T-helper 1 cell (primary cell): Measurements from ENCODE around the gene BPIFB2.
A peak's percentile ranks its signal among the peaks of the same experiment; 100 is the strongest.

Experiments
- DNase-seq, 5 donors: peaks; one replicate each; pipeline ENCODE4 v3.0.0-alpha.2; 2012 to 2020

BPIFB2 gene

DNA sequence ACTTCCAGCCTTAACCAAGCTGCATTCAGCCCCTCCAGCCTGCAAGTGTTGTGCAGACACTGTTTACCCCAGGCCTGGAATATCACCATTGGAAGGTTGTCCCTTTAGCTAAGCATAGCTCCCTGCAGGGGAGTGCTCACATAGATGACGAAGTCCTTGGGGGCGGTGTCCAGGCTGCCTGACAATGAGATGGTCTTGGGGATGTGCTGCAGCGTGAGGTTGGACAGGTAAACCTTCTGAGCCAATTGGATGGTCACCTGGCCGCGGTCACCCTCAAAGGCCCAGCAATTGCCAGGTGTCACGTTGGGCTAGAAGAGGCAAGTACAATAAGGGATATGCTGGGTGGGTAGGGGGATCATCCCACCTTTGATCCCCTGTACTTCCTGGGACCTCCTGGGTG lies 21.9 kb upstream of the BPIFB2 start:
- DNase-seq: no peak

DNA sequence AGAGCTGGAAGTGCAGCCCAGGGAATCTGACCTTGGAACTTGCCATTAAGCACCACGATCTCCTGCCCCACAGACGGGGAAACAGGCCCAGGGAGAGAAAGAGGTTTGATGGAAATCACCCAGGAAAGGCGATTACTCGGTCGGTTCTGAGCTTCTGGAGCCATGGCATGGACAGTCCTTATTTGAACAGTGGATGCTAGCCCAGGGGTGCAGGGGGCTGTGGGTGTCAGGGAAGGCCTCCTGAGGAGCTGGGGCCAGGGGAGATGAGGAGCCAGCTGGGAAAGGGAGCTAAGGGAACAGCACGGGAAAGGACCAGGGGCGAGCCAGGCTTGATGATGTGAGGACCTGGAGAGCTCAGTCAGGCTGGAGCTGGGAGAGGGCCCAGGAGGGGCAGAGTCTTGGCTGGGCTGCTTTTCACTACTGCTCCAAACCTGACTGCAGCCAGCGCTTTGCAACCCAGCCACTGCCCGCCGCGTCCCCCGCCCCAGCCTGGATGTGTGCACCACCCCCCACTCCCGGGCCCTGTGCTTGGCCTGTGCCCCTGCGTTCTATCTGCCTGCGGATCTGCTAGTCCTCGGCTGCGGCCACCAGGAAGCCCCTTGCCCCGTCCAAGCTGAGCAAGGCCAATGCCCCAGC lies 21.1 kb upstream of the BPIFB2 start:
- no peak for DNase-seq

DNA sequence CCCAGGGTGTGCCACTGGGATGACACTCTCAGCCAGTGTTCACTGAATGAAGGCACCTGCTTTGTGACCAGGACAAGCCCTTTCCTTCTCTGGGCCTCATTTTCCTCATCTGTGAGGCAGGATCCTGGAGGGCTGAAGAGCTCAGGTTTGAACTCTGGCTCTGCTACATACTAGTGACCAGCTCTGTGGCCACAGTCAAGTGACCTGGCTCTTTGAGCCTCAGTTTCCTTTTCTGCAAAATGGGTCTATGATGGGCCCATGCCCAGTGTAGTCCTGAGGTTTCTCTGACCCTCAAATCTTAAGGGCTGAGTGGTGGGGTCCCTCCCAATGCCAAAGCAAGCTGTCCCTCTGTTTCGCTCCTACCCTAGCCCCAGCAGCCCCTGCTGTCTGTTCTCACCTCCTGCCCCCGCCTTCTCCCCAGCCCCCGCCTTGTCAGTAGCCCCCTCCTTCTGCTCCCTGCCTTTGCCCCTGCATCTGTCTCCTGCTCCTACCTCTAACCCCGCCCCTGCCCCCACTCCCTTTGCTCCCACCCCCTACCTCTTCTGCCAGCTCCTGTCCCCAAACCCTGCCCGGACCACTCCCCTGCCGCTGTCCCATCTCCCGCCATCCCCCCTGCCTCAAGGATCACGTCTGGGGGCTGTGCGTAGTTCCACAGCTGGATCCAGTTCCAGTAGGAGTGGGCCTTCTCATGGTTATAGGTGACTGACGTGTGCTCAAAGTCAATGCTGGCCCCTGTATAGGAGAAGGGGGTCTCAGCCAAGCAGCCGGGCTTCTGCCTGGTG lies 20.3 kb upstream of the BPIFB2 start:
- DNase-seq: no peak

DNA sequence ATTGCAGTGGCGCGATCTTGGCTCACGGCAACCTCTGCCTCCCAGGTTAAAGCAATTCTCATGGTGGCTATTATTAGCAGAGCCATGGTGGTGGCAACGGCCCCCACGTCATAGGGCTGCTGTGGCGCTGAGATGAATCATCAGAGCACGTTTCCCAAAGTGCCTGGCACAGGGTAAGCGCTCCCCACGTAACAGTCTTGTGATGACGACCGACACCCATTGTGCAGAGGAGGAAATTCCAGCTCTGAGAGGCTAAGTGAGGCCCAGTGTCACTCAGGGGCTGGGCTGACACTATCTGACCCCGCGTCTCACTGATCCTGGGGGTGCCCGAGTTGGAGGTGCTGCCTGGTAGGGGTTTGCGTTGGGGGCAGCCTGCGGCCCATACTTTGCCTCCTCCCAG lies 19.5 kb upstream of the BPIFB2 start:
- no peak for DNase-seq

DNA sequence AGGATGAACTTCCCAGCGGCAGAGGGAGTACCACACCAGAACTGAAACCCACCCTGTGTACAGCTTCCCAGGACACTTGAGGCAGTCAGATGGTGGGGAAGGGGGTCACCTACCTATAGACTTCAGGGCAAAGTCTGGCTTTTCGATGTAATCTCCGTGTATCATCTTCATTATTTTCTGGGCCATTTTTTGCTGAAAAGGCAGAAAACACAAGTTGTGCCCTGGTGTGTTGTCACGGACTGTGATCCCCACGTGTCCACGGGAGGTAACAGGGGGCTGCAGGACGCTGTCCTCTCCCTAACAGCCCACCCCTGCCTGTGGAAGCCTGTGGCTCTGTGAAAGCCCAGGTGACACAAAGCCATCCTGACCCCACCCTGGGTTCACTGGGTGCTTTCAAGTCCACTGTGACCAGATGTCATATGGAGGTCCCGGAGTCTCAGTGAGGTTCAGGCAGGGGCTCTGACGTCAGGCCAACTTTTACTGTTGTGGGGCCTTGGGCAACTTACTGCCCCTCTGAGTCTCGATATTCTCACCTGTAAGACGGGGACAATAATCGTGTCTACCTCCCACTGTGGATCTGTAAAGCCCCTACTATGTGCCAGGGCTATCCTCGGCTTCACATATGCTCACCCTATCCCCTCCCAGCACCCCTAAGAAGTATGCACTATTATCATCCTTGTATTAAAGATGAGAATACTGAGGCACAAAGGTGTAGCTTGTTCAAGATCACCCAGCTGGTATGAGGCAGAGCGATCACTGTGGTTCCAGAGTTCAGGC lies 17.8 kb upstream of the BPIFB2 start:
- no peak for DNase-seq

DNA sequence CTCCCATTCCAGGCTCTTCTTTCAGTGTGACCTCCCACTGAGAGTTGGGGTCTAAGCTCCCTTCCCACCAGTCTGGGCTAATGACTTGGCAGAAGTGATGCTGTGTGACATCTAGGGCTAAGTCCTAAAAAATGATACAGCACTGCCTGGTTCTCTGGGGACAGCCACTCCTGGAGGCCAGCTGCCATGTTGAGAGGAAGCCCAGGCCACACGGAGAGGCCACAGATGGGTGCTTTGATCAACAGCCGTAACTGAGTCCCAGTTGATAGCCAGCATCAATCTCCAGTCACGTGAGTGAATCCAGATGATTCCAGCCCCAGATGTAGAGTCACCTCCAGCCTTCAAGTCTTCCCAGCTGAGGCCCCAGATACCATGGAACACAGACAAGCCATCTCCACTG lies 17.1 kb upstream of the BPIFB2 start:
- no peak for DNase-seq

DNA sequence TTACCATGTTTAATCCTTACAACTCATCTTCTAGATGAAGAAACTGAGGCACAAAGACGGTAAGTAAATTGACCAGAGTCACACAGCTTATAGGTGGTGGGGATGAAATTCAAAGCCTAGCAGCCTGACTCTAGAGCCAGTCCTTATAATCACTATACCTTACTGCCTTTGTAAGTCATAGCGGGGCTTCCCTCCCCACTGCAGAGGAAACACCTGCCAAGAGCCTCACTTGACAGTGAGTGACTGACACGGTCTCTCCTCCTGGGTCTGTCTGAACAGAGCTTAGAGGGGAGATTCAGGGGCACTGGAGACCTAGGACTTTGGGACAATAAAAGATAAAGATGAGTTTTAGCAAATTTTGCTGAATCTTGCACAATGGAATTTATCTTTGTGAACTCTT lies 16.1 kb upstream of the BPIFB2 start:
- no peak for DNase-seq

DNA sequence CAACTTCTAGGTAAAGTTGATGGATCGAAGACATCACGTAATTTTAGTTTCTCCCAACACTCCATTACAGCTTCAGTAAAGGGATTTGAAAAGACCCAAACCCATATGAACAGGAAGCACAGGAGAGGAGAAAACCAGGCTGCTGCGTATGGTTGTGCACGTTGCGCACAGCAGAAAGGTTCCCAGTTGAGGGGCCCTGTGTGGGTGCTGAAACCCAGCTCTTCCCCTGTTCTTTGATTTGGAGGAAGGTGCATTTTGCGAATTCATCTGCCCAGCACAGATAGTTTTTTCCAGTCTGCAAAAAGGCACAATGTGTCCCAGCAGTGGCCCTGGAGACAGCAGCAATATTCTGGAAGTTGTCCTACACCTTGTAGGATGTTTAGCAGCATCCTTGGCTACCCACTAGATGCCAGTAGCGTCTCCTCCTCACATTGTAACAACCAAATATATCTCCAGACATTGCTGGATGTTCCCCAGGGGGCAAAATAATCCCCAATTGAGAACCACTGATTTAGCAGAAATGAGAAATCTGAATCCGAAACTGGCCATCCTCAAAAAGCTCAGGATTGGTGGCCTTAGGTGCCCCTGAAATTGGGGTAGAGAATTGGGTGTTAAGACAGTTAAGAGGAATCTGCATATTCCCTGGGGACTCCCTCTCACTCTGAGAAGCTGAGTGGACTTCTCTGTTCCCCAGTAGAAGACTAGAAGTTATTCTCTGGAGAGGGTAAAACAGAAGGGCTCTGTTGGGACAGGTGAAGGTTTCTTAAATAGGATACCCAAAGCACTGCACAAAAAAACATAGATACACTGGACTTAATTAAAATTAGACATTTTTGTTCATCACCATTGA lies 15.5 kb upstream of the BPIFB2 start:
- DNase-seq: no peak

DNA sequence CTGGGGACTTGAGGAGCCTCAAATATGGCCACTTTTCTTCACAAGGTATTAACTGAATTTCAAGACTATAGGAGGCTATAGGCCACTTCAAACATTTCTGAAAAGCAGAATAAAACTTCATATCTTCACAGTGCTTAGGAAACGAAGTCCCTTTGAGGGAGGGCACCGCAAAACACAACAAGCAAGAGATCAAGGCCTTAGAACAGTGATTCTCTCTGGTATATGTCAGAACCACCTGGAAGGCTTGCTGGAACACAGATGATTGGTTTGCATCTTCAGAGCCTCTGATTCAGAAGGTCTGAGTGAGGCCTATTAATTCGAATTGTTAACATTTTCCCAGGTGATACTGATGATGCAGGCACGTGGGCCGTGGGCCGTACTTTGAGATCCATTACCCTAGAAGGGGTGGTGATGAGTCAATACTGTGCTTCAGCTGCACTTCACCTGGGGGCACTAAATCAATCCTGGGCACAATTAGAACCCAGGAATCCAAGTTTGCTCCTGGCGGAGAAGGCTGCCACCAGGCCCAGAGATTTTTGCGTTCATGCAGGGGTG lies 13.9 kb upstream of the BPIFB2 start:
- DNase-seq: no peak

DNA sequence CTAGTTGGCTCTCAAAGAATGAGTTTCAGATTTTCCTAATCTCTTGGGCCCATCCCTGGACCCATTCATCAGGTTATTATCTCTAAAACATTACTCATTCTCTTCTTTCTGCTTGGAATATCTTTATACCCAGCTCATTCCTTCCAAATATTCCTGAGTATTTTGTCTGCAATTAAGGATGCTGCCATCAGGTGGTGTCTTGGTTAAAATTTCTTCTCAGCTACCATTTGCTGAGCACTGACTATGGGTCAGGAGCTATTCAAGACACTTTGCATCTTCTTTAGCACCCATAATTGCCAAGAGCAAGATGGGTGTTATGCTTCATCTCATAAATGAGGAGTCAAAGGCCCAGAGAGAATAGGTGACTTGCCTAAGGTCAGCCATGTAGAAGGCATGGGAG lies 11.7 kb upstream of the BPIFB2 start:
- no peak for DNase-seq

DNA sequence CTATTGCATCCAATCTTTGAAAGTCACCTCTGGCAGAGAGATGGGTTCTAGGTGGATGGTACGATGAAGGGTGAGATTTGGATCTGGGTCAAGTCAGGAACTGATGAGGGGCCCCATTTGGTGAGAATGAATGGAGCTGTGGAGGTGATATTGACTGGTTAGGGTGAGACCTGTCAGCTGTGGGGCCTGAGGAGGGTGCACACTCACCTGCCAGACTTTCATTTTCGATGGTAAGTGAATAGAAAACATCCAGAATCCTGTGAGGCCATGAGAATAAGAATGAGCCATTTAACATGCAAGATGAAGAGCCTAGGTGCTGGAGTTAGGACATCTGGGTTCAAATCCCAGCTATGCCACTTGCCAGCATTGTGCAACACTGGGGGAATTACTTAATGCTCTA lies 10.1 kb upstream of the BPIFB2 start:
- no peak for DNase-seq

DNA sequence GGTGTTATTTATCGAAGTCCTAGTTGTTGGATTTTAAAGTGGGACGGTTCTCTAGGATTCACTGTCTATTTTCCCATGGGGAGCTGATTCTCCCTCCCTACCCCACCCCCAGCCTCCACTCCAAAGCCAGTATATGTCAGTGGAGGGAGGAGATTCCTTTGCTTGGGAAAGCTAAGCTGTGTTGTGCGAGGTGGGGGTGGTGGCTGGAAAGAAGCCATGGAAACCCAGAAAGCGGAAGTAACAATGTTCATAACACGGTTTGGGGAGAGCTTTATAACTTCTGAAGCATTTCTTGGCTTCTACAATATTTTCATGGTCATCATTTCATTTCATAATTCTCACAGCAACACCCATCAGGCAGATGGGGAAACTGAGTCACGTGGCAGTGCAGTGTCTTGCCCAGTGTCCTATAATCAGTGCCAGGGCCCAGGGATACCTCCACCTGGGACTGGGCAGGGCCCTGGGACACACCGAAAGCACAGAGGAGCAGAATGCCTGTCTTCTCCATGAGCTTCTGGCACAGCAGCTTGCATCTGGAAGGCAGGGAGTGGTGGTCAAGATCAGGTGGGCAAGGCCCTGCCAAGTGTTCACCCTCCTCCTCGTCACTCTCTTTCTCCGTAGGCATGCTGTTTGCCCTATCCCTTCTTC lies 7.8 kb upstream of the BPIFB2 start:
- no peak for DNase-seq

DNA sequence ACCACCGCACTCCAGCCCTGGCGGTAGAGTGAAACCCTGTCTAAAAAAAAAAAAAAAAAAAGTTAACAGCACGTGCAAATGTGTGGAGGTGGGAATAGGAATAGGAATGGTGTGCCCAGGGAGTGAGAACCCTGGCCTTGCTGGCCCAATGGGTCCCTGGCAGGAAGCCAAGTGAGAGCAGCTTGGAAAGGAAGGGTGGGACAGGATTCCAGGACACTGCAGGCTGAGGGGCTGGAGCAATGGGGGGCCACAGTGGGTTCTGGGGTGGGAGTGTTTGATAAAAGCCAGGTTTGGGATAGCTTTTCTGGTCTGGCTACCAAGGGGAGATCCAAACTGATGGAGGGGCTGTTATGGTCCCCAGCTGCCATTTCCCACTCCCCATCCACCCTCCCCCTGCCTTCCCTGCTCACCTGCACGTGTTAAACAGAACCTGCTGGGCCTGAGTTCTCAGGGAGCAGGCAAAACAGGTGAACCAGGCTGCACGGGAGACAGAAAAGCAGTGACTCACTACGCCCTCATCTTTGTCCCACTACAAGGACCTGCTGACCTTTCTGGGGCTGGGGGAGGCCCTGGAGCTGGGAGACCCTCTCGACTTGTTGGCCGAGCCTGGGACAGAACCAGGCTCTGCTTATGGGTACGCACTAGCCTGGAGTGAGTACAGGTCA lies 6.6 kb upstream of the BPIFB2 start:
- DNase-seq: no peak

DNA sequence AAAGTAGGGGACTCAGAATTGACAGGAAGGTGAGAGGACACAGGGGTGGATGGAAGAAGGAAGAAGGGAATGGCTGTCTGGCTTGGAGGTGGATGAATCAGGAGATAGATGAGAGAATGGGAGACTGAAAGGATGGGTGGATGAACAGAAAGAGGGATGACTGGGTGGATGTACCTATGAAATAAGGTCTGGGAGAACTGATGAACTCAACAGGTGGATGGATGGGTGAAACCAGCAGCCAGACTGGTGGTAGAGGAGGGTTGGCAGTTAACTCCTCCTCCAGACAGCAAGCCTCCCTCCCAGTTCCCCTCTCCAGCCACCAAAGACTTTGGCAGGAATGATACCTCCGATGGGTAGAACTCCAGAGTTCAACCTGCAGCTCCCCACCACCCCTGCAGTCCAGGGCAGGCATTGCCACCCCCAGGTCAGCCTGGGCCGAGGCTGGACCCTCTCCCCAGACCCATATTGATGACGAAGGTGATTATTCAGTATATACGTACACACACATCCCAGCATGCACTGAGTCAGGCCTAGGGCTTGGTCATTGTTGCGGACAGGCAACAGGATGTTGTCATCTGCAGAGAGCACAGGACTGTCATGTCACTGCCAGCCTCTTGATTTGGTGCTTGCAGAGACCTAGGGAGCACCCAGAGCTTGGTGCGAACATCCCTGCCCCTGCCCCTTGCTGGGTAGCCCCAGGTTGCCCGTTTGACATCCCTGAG lies 5.3 kb upstream of the BPIFB2 start:
- no peak for DNase-seq

DNA sequence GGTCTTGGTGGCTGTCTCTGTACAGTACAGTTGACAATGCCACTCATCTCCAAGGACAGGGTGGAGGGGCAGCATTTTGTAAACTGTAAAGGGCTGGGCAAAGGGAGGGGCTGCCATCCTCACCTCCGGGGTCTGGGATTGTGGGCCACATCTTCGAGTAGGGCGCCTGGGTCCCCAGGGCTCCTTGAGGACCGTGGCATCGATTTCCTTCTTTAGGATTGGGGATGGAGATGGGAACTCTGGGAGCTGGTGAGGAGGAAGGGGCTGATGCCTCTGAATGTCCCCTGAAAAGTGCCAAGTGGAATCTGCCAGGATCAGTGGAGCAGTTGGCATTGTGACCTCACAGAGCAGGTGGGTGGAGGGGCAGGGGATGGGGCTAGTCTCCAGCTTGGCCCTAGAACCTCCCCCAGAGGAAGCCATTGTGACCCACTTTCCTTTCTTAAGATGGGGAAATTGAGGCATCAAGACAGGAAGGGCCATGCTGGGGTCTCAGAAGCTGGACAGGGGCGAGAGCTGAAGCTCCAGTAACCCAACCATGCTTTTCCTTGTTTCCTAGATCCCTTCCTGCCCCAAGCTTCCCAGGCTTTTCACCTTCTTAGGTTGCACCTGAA lies 3.3 kb upstream of the BPIFB2 start, which contains the start of gene SUN5:
Gene SUN5, minus strand, starts transcription at position 293 of the 611 bp plus-strand sequence. Its CDS starts 93 bp downstream, at position 200.
- DNase-seq: no peak

DNA sequence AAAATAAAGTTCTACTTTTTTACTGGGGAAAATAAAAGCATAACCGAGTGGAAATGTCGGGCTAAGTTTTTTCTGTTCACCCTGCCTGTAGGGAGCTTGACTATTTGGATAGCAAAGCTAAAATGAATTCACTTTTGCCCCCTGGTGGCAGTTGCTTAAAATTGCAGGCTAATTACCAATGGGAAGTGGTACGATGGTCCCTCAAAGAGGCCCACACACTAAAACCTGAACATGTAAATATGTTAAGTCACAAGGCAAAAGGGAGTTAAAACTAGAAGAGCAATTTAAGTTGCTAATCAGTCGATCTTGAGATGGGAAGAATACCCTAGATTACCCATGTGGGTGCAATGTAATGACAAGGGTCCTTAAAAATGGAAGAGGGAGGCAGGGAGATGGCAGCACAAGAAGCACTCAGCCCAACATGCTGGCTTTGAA lies 2.4 kb upstream of the BPIFB2 start:
- peak in 2 of 5 donors; percentile 5 to 49 for DNase-seq

DNA sequence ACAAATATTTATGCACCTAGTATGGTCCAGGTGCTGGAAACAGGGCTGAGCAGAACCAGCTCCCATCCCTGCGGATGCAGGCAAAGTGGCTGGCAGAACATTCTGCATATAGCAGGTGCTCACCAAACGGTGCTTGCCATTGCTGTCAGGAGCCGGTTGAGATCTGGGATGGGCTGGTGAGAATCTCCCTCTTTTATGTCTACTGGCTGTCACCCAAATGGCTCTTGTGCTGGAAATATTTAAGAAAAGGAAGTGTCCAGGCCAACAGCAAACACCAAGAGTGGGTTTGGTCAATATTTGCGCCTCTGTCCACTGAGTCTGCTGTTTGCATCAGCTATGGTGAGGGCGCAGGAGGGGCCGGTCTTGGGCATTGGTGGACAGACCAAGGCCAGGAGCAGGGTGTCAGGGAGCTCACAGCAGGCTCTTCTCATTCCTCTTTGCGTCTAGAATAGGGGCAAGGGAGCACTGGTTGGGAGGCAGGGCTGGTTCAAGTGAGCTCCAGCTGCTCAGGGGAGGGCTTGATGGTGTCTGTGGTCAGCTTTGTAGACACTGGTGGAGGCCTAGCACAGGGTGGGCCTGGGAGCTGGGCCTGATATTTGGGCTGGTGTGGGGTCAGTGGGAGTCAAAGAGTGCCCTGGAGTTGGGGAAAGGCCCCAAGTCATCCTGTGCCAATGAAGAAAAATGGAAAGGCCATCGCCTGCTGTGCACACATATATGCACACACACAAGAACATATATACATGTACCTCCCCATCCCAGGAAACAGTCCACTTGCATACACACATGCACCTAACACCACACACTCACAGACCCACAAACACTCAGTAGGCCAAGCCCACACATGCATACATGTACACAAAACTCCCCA lies 1.4 kb upstream of the BPIFB2 start:
- no peak for DNase-seq

DNA sequence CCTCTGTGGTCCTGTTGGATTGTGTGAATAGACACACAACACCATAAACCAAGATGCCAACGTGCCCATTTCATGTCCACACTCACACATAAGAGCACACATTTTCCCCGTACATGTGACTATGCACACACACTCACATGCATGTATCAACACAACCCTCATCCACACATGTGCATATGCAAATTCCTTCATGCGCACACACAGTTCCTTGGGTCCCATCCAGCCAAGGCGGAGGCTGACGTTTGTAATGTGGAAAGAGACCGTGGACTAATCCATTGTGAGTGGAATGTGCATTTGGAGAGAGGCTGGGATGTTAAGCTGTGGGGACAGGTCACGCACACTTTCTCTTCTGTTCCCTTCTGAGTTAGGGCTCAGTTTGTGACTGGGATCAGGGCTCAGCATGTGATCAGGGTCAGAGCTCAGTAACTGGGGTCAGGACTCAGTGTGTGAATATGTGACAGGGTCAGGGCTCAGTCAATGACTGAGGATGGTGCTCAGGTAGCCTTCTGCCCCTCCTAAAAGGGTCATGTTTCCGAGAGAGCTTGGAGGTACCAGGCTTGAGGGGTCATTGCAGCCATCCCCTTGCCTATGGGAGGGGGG lies 628 bp upstream of the BPIFB2 start:
- no peak for DNase-seq
